NCI-H510A treated with DMSO at 0.1 percent for 48 hours (cell line): ENCODE results near the gene SPTBN4.
"Not testable (repeated sequence)": the region's sequence is repeated elsewhere in the genome, so short reads cannot be mapped to it uniquely, and the experiment has no call there.

Source experiments
- DNase-seq: peaks from one replicate; lab custom pipeline; 2025; lab: John Stamatoyannopoulos, UW

SPTBN4 gene

GRCh38 chr19:40507892-40508291, 41.1 kb downstream of the SPTBN4 start:
- no peak for DNase-seq

- DNase-seq = no peak
Observed at GRCh38 chr19:40508739-40509260, 42.0 kb downstream of the SPTBN4 start.

- DNase-seq = no peak
Observed at GRCh38 chr19:40510526-40511115, 43.8 kb downstream of the SPTBN4 start.

DNA sequence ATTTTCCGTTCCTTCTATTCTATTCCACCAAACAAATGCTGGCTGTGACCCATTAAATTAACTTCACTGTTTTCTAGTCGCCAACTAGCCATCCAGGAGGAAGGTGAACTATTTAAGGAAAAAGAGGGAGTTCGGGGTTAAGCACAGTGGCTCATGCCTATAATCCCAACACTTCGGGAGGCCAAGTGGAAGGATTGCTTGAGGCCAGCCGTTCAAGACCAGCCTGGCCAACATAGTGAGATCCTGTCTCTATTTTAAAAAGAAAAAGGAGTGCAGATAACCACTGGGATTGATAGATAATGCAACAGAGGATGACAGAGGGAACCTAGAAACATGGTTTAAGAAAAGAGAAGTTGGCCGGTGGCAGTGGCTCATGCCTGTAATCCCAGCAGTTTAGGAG, 44.7 kb downstream of the SPTBN4 start:
- DNase-seq = no peak

DNA sequence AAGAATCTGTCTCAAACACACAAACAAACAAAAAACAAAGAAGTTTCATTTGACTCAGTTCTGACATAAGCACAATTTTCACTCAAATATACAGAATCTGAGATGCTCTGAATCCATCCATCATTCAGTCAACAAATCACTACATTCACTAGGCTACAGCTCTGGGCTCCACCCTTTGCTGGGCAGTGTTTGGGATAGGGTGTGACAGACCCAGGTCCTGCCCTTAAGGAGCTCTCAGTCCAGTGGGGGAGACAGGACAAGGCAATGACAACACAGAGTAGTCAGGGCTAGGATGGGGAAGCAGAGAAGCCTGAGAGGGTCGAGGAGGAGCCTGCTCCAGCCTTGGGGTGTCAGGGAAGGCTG, 45.3 kb downstream of the SPTBN4 start:
- DNase-seq = no peak

DNA sequence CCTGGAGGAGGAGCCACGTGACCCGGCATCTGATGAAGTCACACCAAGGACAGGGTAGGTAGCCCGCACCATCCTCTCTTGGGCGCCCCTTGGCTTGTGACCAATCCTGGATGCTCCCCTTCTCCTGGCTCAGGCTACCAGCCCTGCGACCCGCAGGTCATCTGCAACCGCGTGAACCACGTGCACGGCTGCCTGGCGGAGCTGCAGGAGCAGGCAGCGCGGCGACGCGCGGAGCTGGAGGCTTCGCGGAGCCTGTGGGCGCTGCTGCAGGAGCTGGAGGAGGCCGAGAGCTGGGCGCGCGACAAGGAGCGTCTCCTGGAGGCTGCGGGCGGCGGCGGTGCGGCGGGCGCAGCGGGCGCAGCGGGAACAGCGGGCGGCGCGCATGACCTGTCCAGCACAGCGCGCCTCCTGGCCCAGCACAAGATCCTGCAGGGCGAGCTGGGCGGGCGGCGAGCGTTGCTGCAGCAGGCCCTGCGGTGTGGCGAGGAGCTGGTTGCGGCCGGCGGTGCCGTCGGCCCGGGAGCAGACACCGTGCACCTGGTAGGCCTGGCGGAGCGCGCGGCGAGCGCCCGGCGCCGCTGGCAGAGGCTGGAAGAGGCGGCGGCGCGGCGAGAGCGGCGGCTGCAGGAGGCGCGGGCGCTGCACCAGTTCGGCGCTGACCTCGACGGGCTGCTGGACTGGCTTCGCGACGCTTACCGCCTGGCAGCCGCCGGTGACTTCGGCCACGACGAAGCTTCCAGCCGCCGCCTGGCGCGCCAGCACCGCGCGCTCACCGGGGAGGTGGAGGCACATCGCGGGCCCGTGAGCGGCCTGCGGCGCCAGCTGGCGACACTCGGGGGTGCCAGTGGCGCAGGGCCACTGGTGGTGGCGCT, 45.9 kb downstream of the SPTBN4 start:
- no peak for DNase-seq

DNA sequence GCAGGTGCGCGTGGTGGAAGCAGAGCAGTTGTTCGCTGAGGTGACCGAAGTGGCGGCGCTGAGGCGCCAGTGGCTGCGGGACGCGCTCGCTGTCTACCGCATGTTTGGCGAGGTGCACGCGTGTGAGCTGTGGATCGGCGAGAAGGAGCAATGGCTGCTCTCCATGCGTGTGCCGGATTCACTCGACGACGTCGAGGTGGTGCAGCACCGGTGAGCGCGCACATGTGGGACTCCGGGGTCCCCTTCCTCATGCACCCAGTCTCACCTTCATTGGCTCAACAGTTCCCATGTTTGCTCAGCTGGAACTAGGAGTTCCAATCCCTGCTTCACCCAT, 46.5 kb downstream of the SPTBN4 start:
- DNase-seq = no peak

- no peak for DNase-seq
Observed at GRCh38 chr19:40513741-40514315, 47.0 kb downstream of the SPTBN4 start.

DNA sequence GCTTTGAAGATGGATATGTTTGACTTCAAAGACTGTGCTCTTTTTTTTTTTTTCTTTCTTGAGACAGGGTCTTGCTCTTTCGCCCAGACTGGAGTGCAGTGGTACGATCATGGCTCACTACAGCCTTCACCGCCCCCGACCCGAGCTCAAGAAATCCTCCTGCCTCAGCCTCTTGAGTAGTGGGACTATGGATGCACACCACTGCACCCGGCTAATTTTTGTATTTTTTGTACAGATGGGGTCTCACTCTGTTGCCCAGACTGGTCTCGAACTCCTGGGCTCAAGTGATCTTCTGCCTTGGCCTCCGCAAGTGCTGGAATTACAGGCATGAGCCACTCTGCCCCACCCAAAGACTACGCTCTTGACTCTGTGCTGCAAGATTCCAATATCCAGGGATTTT, 50.4 kb downstream of the SPTBN4 start:
- no peak for DNase-seq

GRCh38 chr19:40519352-40520322, 52.8 kb downstream of the SPTBN4 start:
- DNase-seq = no peak

- DNase-seq = peak; percentile 1
Observed at GRCh38 chr19:40521276-40521675, 54.5 kb downstream of the SPTBN4 start.

GRCh38 chr19:40521900-40522299, 55.1 kb downstream of the SPTBN4 start:
- DNase-seq = not testable (repeated sequence)

DNA sequence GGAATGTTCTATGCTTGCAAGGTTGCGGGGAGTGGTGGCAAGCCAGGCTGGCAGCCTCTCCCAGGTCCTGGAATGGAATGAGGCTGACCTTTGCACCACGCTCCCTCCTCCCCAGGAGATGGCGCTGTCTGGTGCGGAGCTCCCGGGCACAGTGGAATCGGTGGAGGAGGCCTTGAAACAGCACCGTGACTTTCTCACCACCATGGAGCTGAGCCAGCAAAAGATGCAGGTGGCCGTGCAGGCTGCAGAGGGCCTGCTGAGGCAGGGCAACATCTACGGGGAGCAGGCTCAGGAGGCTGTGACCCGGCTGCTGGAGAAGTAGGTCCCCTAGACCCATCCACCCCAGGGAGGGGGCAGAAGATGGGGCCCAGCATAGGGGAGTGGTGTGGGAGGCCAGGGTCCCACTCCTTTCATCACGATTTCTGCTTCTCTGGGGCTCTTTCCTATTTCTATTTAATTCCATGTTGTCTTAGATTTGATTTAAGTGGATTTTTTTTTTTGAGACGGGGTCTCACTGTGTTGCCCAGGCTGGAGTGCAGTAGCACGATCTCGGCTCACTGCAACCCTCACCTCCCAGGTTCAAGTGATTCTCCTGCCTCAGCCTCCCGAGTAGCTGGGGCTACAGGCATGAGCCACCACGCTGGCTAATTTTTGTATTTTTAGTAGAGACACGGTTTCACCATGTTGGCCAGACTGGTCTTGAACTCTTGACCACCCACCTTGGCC, 56.7 kb downstream of the SPTBN4 start:
- peak; percentile 46 for DNase-seq

- no peak for DNase-seq
Observed at GRCh38 chr19:40524133-40524549, 57.3 kb downstream of the SPTBN4 start.

- DNase-seq = no peak
Observed at GRCh38 chr19:40524655-40525054, 57.9 kb downstream of the SPTBN4 start.

GRCh38 chr19:40525234-40526051, 58.6 kb downstream of the SPTBN4 start:
- no peak for DNase-seq

DNA sequence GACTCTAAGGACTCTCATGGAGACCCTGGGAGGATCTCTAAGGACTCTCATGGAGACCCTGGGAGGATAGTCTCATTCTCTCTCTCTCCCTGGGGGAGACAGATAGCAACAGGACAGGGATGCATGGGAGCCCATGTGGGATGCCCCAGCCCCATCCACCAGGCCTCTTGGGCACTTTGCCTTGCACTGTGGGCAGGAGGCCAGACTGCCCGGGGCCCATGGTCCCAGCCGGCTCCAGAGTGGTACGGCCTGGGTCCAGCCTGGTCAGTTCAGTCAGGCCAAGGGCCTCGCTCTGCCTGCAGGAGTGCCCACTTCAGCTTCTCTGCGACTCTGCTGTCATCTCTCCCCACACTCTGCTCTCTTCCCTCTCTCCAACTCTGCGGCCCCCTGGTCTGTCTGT, 61.3 kb downstream of the SPTBN4 start:
- DNase-seq = no peak

GRCh38 chr19:40528533-40529092, 61.8 kb downstream of the SPTBN4 start:
- no peak for DNase-seq

- DNase-seq = peak; percentile 83
Observed at GRCh38 chr19:40529093-40529954, 62.5 kb downstream of the SPTBN4 start.
